Measurements from ENCODE around the gene PTGES3L.
A peak's percentile ranks its signal among the peaks of the same experiment; 100 is the strongest.
"Not testable (repeated sequence)": the region's sequence is repeated elsewhere in the genome, so short reads cannot be mapped to it uniquely, and the experiment has no call there.

The PTGES3L gene

DNA sequence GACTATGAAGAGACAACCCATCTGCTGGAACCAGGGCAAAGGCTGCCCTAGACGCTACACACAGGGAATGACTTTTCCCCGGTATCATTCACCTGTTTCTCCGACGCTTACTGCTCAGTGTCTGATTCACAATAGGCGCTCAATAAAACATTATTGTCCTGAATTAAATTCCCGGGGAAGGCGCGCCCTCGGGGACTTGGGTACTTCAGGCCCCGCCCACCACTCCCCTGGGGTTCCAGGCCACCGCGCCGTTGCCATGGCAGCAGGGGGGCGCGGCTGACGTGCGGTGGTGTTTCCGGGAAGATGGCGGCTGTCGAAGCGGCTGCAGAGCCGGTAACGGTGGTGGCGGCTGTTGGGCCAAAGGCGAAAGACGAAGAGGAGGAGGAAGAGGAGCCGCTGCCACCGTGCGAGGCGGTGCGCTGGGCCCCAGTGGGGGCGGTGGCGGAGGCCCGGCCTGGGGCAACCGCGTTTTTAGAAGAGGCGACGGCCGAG lies 440 bp upstream of the PTGES3L start, which contains the start of gene RUNDC1:
TSS of gene RUNDC1 (plus strand) at position 292 of the 492 bp plus-strand sequence. CDS start at position 304, 12 bp downstream.
- peak; percentile 94 for DNase-seq

- not testable (repeated sequence) for DNase-seq
Observed at GRCh38 chr17:42975701-42976100, 4.2 kb downstream of the PTGES3L start.

GRCh38 chr17:42975265-42975664 lies 4.6 kb downstream of the PTGES3L start:
- no peak for DNase-seq

- not testable (repeated sequence) for DNase-seq
Observed at GRCh38 chr17:42973323-42973722, 6.6 kb downstream of the PTGES3L start.

- no peak for DNase-seq
Observed at GRCh38 chr17:42971589-42971988, 8.3 kb downstream of the PTGES3L start.

GRCh38 chr17:42969001-42969581 lies 10.8 kb downstream of the PTGES3L start:
- no peak for DNase-seq

- DNase-seq = no peak
Observed at GRCh38 chr17:42967925-42968324, 12.0 kb downstream of the PTGES3L start.

DNA sequence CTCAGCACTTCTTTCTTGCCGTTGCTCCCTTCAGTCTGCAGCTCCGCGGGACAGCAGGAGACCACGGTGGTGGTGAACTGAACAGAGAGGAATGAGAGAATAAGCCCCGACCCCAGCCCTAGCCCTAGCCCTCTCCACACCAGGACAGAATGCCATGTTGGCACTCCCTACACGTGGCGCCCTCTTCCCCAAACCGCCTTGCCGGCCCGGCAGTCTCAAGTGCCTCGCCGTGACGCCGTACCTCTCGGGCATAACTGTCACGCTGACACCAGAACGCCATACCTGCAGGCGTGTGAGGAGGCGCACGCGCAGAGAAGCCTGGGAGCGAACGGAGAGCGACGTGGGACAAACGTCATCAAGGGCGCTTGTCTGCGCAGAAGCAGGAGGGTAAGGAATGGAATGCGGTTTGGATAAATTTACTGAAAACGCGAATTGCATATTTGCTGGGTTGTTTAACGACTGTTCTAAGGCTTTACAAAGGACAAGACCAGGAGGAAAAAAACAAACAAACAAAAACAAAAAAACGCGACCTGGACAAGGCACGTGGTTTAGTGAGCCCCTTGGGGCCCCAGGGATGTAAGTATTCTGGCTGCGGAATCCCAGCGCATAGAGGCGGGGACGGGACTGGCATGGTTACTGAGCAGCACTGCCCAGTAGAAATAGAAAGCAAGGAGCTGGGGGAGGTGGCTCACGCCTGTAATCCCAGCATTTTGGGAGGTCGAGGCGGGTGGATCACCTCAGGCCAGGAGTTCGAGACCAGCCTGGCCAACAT lies 15.5 kb downstream of the PTGES3L start, which contains the start of gene AARSD1:
TSS of gene AARSD1 (minus strand) at position 294 of the 772 bp plus-strand sequence. CDS start at position 280, 14 bp downstream.
- peak; percentile 93 for DNase-seq

DNA sequence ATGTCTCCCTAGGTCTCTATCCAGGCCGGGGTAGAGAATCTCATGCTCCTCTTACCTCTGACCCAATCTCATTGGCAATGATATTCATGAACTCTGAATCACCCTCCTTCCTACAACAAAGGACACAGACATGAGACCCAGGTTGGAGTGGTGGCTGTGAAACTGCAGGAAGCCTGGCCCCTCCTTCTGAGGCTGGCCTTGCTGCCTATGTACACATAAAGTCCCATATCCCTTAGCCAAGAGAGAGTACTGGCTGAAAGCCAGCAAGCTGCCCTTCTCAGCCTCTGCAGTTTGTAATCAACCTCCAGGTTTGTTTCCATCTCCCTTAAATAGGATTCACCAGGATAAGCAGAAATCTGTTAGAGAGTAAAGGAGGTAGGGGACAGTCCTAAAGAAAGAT lies 26.2 kb downstream of the PTGES3L start:
- DNase-seq = no peak

DNA sequence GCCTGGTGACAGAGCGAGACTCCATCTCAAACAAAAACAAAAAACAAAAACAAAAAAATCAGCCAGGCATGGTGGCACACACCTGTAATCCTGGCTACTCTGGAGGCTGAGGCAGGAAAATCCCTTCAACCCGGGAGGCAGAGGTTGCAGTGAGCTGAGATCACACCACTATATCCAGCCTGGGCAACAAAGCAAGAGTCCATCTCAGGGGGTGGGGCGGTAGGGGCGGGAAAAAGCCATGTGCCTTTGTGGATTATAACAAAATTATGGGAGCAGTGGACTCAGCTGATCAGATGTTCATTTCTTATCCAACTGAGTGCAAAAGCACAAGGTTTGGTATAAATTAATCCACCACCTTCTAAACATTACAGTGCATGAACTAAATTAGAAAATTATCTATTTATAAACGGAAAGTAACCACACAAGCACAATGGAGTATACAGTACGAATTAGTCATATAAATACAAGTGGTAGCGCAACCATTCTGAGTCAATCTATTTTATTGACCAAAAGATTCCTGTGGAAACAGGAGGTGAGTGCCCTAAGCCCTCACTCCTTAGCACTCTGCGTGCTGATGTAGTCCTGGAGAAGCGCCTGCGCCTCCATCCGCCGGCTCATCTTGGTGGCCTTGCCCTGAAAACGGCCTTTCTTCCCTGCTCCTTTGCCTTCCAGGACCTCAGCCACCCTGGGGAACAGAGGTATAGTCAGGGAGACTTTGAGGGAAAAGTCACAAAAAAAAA lies 29.7 kb downstream of the PTGES3L start:
- no peak for DNase-seq

GRCh38 chr17:42946812-42947211 lies 33.1 kb downstream of the PTGES3L start:
- DNase-seq = no peak

DNA sequence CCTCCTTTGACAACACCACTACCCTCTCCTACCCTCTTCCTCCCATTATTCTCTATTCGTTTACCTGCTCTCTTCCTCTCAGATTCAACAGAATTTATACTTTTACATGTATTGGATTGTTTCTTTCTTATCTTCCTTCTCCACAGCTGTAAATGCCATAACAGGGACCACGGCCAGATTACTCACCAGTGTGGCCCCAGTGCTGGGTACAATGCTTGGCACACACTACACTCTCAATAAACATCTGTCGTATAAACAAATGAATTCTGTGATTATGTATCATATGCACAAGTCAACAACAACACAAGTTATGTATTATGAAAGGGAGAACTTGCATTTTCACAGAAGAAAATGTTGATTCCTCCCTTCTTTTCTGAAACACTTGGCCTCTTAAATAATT lies 35.7 kb downstream of the PTGES3L start:
- no peak for DNase-seq

DNA sequence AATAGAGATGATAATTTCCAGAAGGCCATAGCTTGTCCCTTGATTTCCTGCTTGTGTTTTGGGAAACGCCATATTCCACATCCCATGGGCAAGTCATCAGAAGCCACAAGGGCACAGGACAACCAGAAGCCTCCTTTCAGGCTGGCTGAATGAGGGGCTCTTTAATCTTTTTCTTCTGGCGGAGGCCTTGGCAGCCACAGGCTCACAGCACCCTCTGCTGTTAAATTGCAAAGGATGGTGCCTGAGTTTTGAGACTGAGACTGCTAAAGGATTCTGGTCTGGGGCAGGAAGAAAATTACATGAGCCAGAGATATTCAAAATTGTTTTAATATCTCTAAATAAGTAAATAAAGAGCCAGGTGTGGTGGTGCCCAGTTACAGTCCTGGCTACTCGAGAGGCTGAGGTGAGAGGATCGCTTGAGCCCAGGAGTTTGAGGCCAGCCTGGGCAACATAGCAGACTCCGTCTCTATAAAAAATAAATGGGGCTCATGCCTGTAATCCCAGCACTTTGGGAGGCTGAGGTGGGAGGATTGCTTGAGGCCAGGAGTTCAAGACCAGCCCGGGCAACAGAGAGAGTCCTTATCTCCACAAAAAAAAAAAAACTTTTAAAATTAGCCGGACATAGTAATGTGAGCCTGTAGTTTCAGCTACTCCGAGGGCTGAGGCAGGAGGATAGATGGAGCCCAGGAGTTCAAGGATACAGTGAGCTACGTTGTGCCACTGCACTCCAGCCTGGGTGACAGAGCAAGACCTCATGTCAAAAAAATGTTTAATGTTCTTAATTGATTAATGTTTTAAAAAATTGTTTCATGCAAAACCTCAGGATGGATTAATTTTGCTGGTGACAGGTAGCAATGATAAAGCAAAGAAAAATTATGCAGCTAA lies 41.9 kb downstream of the PTGES3L start:
- DNase-seq = peak; percentile 61

GRCh38 chr17:42929497-42929844 lies 50.4 kb downstream of the PTGES3L start:
- DNase-seq = no peak

- DNase-seq = peak; percentile 47
Observed at GRCh38 chr17:42928714-42929496, 51.0 kb downstream of the PTGES3L start.

DNA sequence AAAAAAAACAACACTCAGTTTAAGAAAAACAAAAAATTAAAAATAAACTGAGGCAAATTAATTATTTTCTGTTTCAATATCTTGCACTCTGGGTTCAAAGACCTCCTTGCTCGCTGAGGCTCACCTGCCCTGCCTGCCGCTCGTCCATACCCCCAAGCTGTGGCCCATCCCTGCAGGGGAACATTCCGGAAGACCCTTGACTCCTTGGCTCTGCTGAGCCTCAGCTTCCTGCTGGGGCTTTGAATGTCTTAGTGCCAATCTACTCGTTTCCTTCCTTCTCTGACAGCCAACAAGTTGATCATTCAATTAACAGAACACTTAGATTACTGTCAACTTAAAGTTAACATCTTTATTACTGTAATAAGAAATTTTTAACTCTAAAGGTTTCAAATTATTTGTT lies 55.0 kb downstream of the PTGES3L start:
- no peak for DNase-seq

DNA sequence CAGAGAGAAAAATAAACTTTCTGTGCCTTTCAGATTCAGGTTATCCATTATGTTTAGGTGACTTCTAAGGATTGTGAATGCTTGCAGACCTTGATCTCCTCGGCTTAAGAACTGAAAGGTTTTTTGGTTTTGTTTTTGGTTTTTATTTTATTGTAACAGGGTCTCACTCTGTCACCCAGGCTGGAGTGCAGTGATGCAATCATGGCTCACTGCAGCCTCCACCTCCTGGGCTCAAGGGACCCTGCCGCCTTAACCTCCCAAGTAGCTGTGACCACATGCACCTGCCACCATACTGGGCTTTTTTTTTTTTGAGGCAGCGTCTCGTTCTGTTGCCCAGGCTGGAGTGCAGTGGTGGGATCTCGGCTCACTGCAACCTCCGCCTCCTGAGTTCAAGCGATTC lies 56.4 kb downstream of the PTGES3L start:
- DNase-seq = not testable (repeated sequence)

DNA sequence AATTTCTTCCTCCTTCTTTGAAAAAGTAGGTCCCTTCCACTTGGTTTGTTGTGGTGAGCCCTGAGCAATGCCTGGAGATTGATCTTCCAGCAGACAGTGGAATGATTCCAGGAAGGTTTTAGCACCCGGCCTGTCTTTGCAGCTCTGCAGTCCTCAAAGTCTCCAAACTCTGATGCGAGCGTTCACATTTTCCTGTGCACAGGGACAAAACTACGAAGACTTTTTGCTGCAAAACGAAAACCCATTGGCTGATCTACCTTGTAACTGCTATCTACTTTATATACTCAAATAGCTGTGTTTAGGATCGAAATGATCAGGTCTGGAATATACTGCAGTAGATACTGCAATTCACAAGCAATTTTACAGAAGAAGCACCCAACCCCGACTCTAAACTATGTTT lies 57.6 kb downstream of the PTGES3L start:
- DNase-seq = no peak

GRCh38 chr17:42920922-42921321 lies 59.0 kb downstream of the PTGES3L start:
- no peak for DNase-seq

DNA sequence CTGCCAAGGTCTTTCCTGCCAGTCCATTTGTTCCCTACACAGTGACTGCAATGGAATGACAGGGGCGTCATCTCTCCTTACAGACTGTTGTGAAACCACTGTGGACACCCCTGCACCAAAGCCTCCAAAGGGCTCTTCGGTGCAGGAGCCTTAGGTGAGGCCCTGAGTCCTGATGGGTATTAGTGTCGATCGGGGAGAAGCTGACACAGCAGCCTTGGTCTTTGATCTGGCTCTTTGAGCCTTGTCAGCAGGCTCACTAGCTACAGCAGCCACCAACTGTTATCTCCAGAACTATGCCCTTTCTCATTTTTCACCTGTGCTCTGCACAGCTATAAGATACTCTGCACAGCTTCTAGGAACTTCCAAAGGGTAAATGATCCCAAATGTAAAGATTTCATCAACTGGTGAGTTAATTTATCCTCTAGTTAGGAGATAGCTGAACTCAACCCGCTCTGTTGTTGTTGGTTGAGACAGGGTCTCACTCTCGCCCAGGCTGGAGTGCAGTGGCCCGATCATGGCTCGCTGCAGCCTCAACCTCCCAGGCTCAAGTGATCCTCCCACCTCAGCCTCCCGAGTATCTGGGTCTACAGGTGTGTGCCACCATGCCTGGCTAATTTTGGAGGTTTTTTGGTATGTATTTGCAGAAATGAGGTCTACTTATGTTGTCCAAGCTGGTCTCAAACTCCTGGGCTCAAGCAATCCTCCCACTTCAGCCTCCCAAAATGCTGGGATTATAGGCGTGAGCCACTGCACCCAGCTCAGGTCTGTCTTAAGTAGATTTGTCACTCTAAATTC lies 59.6 kb downstream of the PTGES3L start:
- no peak for DNase-seq

All from right forelimb (tissue), 1 donor.